ENCODE measurements around the gene NIPAL3.
A peak's percentile ranks its signal among the peaks of the same experiment; 100 is the strongest.

The NIPAL3 gene

DNA sequence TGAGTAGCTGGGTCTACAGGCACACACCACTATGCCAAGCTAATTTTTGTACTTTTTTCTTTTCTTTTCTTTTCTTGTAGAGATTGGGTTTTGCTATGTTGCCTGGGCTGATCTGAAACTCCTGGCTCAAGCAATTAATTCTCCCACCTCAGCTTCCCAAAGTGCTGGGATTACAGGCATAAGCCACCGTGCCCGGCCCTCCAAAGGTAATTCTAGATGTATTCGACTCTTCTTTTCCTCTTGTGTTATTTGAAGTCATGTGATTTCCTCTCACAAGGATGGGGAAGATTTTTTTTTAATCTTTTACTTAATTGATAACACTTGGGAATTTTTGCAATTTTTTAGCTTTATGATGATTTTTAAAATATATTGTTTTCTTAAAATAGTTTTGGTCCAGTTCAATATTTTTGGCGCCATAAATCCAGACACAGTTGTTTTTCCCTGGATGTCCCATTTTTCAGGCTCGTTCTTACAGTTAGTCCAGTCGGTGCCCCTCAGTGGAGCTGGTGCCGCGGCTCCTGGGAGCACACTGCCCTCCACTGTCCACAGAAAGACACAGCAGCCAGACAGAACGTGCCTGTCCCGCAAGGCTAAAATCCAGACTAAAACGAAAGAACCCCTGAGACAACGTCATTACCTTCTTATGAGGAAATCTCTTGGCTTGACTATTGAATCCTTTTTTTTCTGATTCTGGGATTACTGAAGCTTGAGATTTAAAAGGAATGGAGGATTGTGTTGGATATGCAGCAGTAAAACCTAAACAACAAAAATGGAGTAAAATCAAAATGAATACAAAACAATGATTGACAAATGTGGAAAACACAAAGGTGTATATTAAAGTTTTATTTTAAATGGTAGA lies 24.4 kb upstream of the NIPAL3 start:
- H3K9ac ChIP-seq (ENCODE audit: low read depth in 1 of 2, low read length in 2 of 2) = peak overlapping the region; percentile 35 to 51
- peaks cover 0 to 7% of the 10 kb centered on the region in 2 donors for H3K36me3 ChIP-seq (ENCODE audit: control insufficient read depth in 2 of 2, insufficient read depth in 2 of 2, low read length in 2 of 2)
- peak overlapping the region; percentile 65 to 81 for H3K27ac ChIP-seq (ENCODE audit: low read depth in 2 of 2, low read length in 2 of 2)
- H3K4me3 ChIP-seq (ENCODE audit: low read length in 2 of 2) = peak overlapping the region; percentile 20 to 42
- H3K9me3 ChIP-seq (ENCODE audit: control insufficient read depth in 2 of 2, low read length in 2 of 2) = no peaks in the 10 kb centered on the region
- H3K27me3 ChIP-seq (ENCODE audit: control insufficient read depth in 2 of 2, insufficient read depth in 2 of 2, low read length in 2 of 2) = no peaks in the 10 kb centered on the region
- H3K4me1 ChIP-seq (ENCODE audit: control insufficient read depth in 2 of 2, insufficient read depth in 2 of 2, low read length in 2 of 2) = peaks cover 12 to 23% of the 10 kb centered on the region in 2 donors

- Histone ChIP-seq H3K4me1 (ENCODE audit: control insufficient read depth in 2 of 2, insufficient read depth in 2 of 2, low read length in 2 of 2) (peaks cover 12 to 23% of the 10 kb centered on the region in 2 donors), H3K27ac (ENCODE audit: low read depth in 2 of 2, low read length in 2 of 2) (peak overlapping the region; percentile 65 to 81), H3K9ac (ENCODE audit: low read depth in 1 of 2, low read length in 2 of 2) (peak overlapping the region; percentile 35 to 51), H3K9me3 (ENCODE audit: control insufficient read depth in 2 of 2, low read length in 2 of 2) (no peaks in the 10 kb centered on the region), H3K27me3 (ENCODE audit: control insufficient read depth in 2 of 2, insufficient read depth in 2 of 2, low read length in 2 of 2) (no peaks in the 10 kb centered on the region), H3K4me3 (ENCODE audit: low read length in 2 of 2) (peak overlapping the region; percentile 20 to 42), H3K36me3 (ENCODE audit: control insufficient read depth in 2 of 2, insufficient read depth in 2 of 2, low read length in 2 of 2) (peaks cover 0 to 7% of the 10 kb centered on the region in 2 donors)
Measured at GRCh38 chr1:24391882-24392603, 23.6 kb upstream of the NIPAL3 start.

DNA sequence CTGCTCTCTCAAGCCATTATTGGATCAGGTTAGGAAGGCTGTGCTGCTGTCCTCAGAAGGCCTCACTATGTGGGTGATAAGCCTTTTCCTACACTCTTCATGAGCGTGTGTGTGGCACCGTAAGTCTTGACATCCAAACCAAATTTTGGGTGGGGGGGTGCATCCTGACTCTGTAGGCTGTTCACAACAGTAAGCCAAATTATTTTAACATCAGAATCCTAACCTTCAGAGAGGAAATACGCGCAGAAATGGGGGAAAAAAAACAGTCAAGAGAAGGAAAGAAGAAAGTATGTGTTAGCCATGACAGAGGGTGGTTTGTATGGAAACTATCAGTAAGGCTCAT lies 23.0 kb upstream of the NIPAL3 start:
- Histone ChIP-seq H3K27me3 (ENCODE audit: control insufficient read depth in 2 of 2, insufficient read depth in 2 of 2, low read length in 2 of 2) (no peaks in the 10 kb centered on the region), H3K4me3 (ENCODE audit: low read length in 2 of 2) (no peak overlapping the region), H3K27ac (ENCODE audit: low read depth in 2 of 2, low read length in 2 of 2) (peak overlapping the region; percentile 65 to 81), H3K4me1 (ENCODE audit: control insufficient read depth in 2 of 2, insufficient read depth in 2 of 2, low read length in 2 of 2) (peaks cover 12 to 23% of the 10 kb centered on the region in 2 donors), H3K9me3 (ENCODE audit: control insufficient read depth in 2 of 2, low read length in 2 of 2) (no peaks in the 10 kb centered on the region), H3K9ac (ENCODE audit: low read depth in 1 of 2, low read length in 2 of 2) (peak overlapping the region in 1 of 2 donors; percentile 51), H3K36me3 (ENCODE audit: control insufficient read depth in 2 of 2, insufficient read depth in 2 of 2, low read length in 2 of 2) (peaks cover 0 to 4% of the 10 kb centered on the region in 2 donors)

DNA sequence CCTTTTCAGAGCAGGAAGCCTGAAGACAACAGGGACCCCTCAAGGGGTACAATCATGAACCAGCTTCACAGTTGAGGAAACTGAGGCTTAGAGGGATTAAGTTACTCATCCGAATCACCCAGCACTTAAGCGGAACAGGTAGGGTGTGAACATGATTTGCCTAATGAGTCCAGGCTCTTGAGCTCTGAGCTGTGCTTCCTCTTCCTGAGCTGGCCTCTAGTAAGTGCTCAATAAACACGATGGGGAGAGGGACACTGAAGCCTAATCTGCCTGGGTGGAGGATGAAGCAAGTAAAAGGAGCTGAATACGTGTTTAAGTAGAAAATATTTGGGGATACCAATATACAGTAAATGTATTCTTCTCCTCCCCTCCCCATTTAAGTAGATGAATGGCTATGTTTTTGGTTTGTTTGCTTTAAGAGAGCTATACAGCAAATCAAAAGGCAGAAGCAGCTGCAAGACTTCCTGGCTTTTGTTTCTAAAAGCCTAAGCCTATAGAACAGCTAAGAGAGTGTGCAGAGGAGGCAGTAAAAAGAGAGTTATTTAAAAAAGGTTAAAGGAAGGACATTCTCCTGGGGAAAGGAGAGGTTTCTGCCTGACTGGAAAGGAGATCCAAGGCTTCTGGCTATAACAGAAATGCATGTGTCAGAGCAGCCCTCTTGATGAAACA lies 22.5 kb upstream of the NIPAL3 start:
- Histone ChIP-seq H3K27ac (ENCODE audit: low read depth in 2 of 2, low read length in 2 of 2) (peak overlapping the region in 1 of 2 donors; percentile 81), H3K4me3 (ENCODE audit: low read length in 2 of 2) (no peak overlapping the region), H3K9ac (ENCODE audit: low read depth in 1 of 2, low read length in 2 of 2) (peak overlapping the region in 1 of 2 donors; percentile 51), H3K36me3 (ENCODE audit: control insufficient read depth in 2 of 2, insufficient read depth in 2 of 2, low read length in 2 of 2) (peaks cover 0 to 3% of the 10 kb centered on the region in 2 donors), H3K27me3 (ENCODE audit: control insufficient read depth in 2 of 2, insufficient read depth in 2 of 2, low read length in 2 of 2) (no peaks in the 10 kb centered on the region), H3K9me3 (ENCODE audit: control insufficient read depth in 2 of 2, low read length in 2 of 2) (no peaks in the 10 kb centered on the region), H3K4me1 (ENCODE audit: control insufficient read depth in 2 of 2, insufficient read depth in 2 of 2, low read length in 2 of 2) (peaks cover 12 to 21% of the 10 kb centered on the region in 2 donors)

DNA sequence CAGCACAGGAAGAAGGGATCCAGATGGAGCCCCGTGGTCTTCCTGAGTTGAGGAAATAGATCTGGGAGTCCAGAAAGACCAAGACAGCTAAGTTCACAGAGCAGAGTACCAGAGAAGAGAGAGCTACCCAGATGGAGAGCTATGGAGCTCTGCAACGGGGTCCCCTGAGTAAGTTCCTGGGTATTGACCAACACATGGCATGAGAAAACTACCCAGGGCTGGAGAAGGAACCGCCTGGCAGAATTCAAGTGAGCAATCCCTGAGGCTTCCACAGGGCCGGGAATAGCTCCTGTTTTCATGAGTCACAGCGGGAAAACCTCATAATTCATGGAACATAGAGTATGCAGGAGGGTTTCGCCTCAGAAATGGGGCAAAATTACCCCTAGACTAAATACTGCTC lies 21.7 kb upstream of the NIPAL3 start:
- Histone ChIP-seq H3K9me3 (ENCODE audit: control insufficient read depth in 2 of 2, low read length in 2 of 2) (no peaks in the 10 kb centered on the region), H3K4me1 (ENCODE audit: control insufficient read depth in 2 of 2, insufficient read depth in 2 of 2, low read length in 2 of 2) (peaks cover 12 to 21% of the 10 kb centered on the region in 2 donors), H3K27ac (ENCODE audit: low read depth in 2 of 2, low read length in 2 of 2) (no peak overlapping the region), H3K36me3 (ENCODE audit: control insufficient read depth in 2 of 2, insufficient read depth in 2 of 2, low read length in 2 of 2) (peaks cover 0 to 2% of the 10 kb centered on the region in 2 donors), H3K27me3 (ENCODE audit: control insufficient read depth in 2 of 2, insufficient read depth in 2 of 2, low read length in 2 of 2) (no peaks in the 10 kb centered on the region), H3K9ac (ENCODE audit: low read depth in 1 of 2, low read length in 2 of 2) (no peak overlapping the region), H3K4me3 (ENCODE audit: low read length in 2 of 2) (no peak overlapping the region)

DNA sequence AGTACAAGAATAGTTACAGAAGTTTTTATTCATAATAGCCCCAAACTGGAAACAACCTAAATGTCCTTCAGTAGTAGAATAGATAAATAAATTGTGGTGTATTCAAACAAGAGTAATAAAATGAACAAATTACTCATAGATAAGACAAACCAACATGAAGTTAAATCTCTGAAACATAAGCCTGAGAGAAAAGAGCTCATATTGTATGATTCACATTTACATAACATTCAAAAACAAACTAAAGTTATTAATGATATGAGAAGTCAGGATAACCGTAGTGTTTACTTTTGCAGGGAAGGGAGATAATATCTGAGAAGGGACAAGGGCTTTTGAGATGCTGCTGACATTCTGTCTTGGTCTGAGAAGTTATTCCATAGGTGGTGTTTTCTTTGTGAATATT lies 15.5 kb upstream of the NIPAL3 start:
- Histone ChIP-seq H3K36me3 (ENCODE audit: control insufficient read depth in 2 of 2, insufficient read depth in 2 of 2, low read length in 2 of 2) (peaks cover 0 to 2% of the 10 kb centered on the region in 2 donors), H3K4me1 (ENCODE audit: control insufficient read depth in 2 of 2, insufficient read depth in 2 of 2, low read length in 2 of 2) (no peaks in the 10 kb centered on the region), H3K4me3 (ENCODE audit: low read length in 2 of 2) (no peak overlapping the region), H3K27me3 (ENCODE audit: control insufficient read depth in 2 of 2, insufficient read depth in 2 of 2, low read length in 2 of 2) (no peaks in the 10 kb centered on the region), H3K9me3 (ENCODE audit: control insufficient read depth in 2 of 2, low read length in 2 of 2) (no peaks in the 10 kb centered on the region), H3K27ac (ENCODE audit: low read depth in 2 of 2, low read length in 2 of 2) (no peak overlapping the region), H3K9ac (ENCODE audit: low read depth in 1 of 2, low read length in 2 of 2) (no peak overlapping the region)

DNA sequence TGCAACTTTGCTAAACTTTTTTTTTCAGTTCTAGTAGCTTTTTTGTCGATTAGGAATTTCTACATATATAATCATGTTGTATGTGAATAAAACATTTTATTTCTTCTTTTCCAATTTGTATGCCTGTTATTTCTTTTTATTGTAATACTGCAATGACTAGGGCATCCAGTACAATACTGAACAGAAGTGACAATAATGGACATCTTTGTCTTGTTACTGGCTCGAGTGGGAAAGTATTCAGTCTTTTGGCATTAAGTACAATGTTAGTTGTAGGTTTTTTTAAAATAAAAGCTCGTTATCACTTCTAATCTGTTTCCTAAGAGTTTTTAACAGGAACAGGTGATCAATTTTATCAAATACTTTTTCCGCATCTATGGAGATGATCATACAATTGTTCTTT lies 11.8 kb upstream of the NIPAL3 start:
- Histone ChIP-seq H3K9me3 (ENCODE audit: control insufficient read depth in 2 of 2, low read length in 2 of 2) (no peaks in the 10 kb centered on the region), H3K27ac (ENCODE audit: low read depth in 2 of 2, low read length in 2 of 2) (no peak overlapping the region), H3K4me3 (ENCODE audit: low read length in 2 of 2) (no peak overlapping the region)

DNA sequence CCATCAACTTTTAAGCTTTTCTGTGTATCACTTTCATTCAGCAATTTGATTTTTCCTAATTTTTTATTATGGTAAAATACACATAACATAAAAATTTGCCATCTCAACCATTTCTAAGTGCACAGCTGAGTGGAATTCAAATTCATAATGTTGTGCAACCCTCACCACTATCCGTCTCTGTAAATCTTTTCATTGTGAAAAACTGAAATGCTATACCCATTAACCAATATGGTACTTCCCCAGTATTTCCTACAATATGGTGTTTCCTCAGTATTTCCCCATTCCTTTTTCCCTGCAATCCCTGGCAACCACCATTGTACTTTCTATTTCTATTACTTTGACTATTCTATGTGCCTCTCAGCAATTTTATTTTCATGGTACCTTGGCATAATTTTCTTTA lies 8.8 kb upstream of the NIPAL3 start:
- Histone ChIP-seq H3K4me3 (ENCODE audit: low read length in 2 of 2) (no peak overlapping the region), H3K9ac (ENCODE audit: low read depth in 1 of 2, low read length in 2 of 2) (no peak overlapping the region), H3K4me1 (ENCODE audit: control insufficient read depth in 2 of 2, insufficient read depth in 2 of 2, low read length in 2 of 2) (peaks cover 5% of the 10 kb centered on the region in 2 donors), H3K27ac (ENCODE audit: low read depth in 2 of 2, low read length in 2 of 2) (no peak overlapping the region), H3K27me3 (ENCODE audit: control insufficient read depth in 2 of 2, insufficient read depth in 2 of 2, low read length in 2 of 2) (no peaks in the 10 kb centered on the region), H3K9me3 (ENCODE audit: control insufficient read depth in 2 of 2, low read length in 2 of 2) (no peaks in the 10 kb centered on the region), H3K36me3 (ENCODE audit: control insufficient read depth in 2 of 2, insufficient read depth in 2 of 2, low read length in 2 of 2) (no peaks in the 10 kb centered on the region)

More for the DNA sequence above, 11.8 kb upstream of the NIPAL3 start:
- Histone ChIP-seq H3K4me1 (ENCODE audit: control insufficient read depth in 2 of 2, insufficient read depth in 2 of 2, low read length in 2 of 2) (no peaks in the 10 kb centered on the region), H3K9ac (ENCODE audit: low read depth in 1 of 2, low read length in 2 of 2) (no peak overlapping the region), H3K27me3 (ENCODE audit: control insufficient read depth in 2 of 2, insufficient read depth in 2 of 2, low read length in 2 of 2) (no peaks in the 10 kb centered on the region), H3K36me3 (ENCODE audit: control insufficient read depth in 2 of 2, insufficient read depth in 2 of 2, low read length in 2 of 2) (peaks cover 0 to 2% of the 10 kb centered on the region in 2 donors)

GRCh38 chr1:24409535-24409934 lies 6.1 kb upstream of the NIPAL3 start:
- Histone ChIP-seq H3K4me1 (ENCODE audit: control insufficient read depth in 2 of 2, insufficient read depth in 2 of 2, low read length in 2 of 2) (peaks cover 19 to 20% of the 10 kb centered on the region in 2 donors), H3K27me3 (ENCODE audit: control insufficient read depth in 2 of 2, insufficient read depth in 2 of 2, low read length in 2 of 2) (no peaks in the 10 kb centered on the region)

DNA sequence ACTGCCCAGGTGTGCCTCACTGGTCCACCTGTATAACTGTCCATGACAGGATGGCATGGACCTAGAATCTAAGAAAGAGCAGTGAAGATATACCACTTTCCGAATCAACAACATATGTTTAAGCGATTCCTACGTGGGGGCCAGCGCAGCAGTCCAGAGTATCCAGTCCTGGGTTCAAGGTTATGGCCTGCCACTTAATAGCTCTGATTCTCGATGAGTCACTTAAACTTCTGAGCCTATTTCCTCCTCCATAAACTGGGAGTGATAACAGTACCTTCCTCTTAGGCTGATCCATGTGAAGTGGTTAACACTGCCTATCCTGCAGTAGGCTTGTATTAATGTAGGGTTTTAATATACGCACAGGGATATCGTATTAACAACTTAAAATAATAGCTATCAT lies 4.9 kb upstream of the NIPAL3 start:
- Histone ChIP-seq H3K4me3 (ENCODE audit: low read length in 2 of 2) (no peak overlapping the region), H3K9me3 (ENCODE audit: control insufficient read depth in 2 of 2, low read length in 2 of 2) (no peaks in the 10 kb centered on the region)

More at GRCh38 chr1:24409535-24409934, 6.1 kb upstream of the NIPAL3 start:
- H3K4me3 ChIP-seq (ENCODE audit: low read length in 2 of 2) = no peak overlapping the region
- H3K27ac ChIP-seq (ENCODE audit: low read depth in 2 of 2, low read length in 2 of 2) = no peak overlapping the region
- no peaks in the 10 kb centered on the region for H3K36me3 ChIP-seq (ENCODE audit: control insufficient read depth in 2 of 2, insufficient read depth in 2 of 2, low read length in 2 of 2)
- no peak overlapping the region for H3K9ac ChIP-seq (ENCODE audit: low read depth in 1 of 2, low read length in 2 of 2)
- H3K9me3 ChIP-seq (ENCODE audit: control insufficient read depth in 2 of 2, low read length in 2 of 2) = no peaks in the 10 kb centered on the region

More for the DNA sequence above, 4.9 kb upstream of the NIPAL3 start:
- no peaks in the 10 kb centered on the region for H3K27me3 ChIP-seq (ENCODE audit: control insufficient read depth in 2 of 2, insufficient read depth in 2 of 2, low read length in 2 of 2)
- no peak overlapping the region for H3K9ac ChIP-seq (ENCODE audit: low read depth in 1 of 2, low read length in 2 of 2)
- H3K27ac ChIP-seq (ENCODE audit: low read depth in 2 of 2, low read length in 2 of 2) = peak overlapping the region; percentile 28 to 75
- no peaks in the 10 kb centered on the region for H3K36me3 ChIP-seq (ENCODE audit: control insufficient read depth in 2 of 2, insufficient read depth in 2 of 2, low read length in 2 of 2)
- H3K4me1 ChIP-seq (ENCODE audit: control insufficient read depth in 2 of 2, insufficient read depth in 2 of 2, low read length in 2 of 2) = peaks cover 22 to 27% of the 10 kb centered on the region in 2 donors
